Measurements from ENCODE around the gene CXCL16. TPM values are rescaled to one million over a fixed set of nuclear protein-coding genes. Genes with fewer than 3 reads are reported as not detected.
A peak's percentile ranks its signal among the peaks of the same experiment; 100 is the strongest.

CXCL16 gene
- total RNA-seq, 1 experiment from 2014 or later, result 4.5 TPM

DNA sequence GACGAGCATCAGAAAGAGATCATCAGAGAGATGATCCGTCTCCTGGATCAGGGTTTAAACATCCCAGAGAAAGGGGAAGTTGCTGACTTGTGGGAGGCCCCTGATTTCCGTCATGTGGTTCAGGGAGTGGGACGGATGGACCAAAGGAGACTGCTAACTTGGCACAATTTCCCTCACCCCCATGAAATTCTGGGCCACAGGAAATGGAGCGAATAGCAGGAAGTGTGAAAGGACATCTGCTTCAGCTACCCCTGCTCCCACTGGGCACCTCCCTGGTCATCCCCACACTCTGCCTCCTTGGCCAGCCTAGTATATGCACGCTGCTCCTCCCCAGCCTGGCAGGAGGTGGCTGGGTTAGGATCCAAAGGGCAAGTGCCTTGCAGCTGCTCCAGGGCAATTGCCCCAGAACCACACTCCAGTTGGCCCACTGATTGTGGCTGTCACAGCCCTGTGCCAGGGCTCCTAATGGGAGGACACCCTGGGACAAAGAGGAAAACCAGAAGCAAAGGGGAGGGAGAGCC, 28.0 kb downstream of the CXCL16 start:
- WGBS (ENCODE audit: extremely low coverage, insufficient read length, low lambda C conversion rate), result no CpG with 5 or more reads among the region's 6 CpGs

More for the DNA sequence above, 28.0 kb downstream of the CXCL16 start:
- no peak overlapping the region for H3K27ac ChIP-seq (ENCODE audit: insufficient read length, low read depth, low read length)
- no peak overlapping the region for H3K18ac ChIP-seq (ENCODE audit: insufficient read length, low read depth, low read length)
- no peaks in the 10 kb centered on the region for H3K9me3 ChIP-seq (ENCODE audit: control insufficient read depth, low read depth, low read length)
- Mint-ChIP-seq H3K27ac (no peak overlapping the region), H3K36me3 (ENCODE audit: insufficient read depth in 1 of 3, low read depth in 3 of 3) (peaks cover 11 to 17% (median 15%) of the 10 kb centered on the region in 3 experiments; a peak in 6 of 7 replicates), H3K27me3 (ENCODE audit: low read depth) (peaks cover 6% of the 10 kb centered on the region), H3K9me3 (peaks cover 0 to 4% of the 10 kb centered on the region in 2 experiments; a peak in 3 of 5 replicates), H3K4me1 (peaks cover 13 to 21% of the 10 kb centered on the region in 2 experiments), H3K4me3 (peak overlapping the region; percentile 80 to 81)
- no peaks in the 10 kb centered on the region for H3K4me1 ChIP-seq (ENCODE audit: insufficient read depth, low read length)
- no peaks in the 10 kb centered on the region; the same call in 1 of the 2 replicates for H3K79me2 ChIP-seq (ENCODE audit: insufficient read depth, low read length)
- H3K27me3 ChIP-seq (ENCODE audit: insufficient read depth, low read length), result no peaks in the 10 kb centered on the region
- H2BK15ac ChIP-seq (ENCODE audit: low read depth, low read length), result no peak overlapping the region
- no peak overlapping the region for H2BK120ac ChIP-seq (ENCODE audit: low read depth, low read length, poor library complexity, severe bottlenecking)
- H4K5ac ChIP-seq (ENCODE audit: insufficient read length, low read depth, low read length), result no peak overlapping the region
- no peak overlapping the region for H4K91ac ChIP-seq (ENCODE audit: insufficient read length, low read depth, low read length)
- H3K79me1 ChIP-seq (ENCODE audit: insufficient read depth, low read depth, low read length, poor library complexity, severe bottlenecking), result no peaks in the 10 kb centered on the region
- no peak overlapping the region for H3K14ac ChIP-seq (ENCODE audit: insufficient read depth, low read length)
- no peak overlapping the region for H4K8ac ChIP-seq (replicated peaks; ENCODE audit: insufficient read length, low read depth, low read length)
- H3K23ac ChIP-seq (ENCODE audit: insufficient read length, low read depth, low read length), result no peak overlapping the region
- DNase-seq, result no peak
- no peak overlapping the region for H2AK5ac ChIP-seq (ENCODE audit: insufficient read length, low read length)
- no peak overlapping the region for H2AFZ ChIP-seq (ENCODE audit: low read length)
- H4K20me1 ChIP-seq (ENCODE audit: control insufficient read depth, insufficient read depth, insufficient read length), result no peaks in the 10 kb centered on the region
- no peak overlapping the region for H2BK20ac ChIP-seq (ENCODE audit: low read depth, low read length, poor library complexity, severe bottlenecking)
- no peak overlapping the region for H2BK12ac ChIP-seq (ENCODE audit: insufficient read length, low read depth, low read length)
- no peak overlapping the region for H3T11ph ChIP-seq (ENCODE audit: low read length)
- no peak overlapping the region for H3K9ac ChIP-seq (ENCODE audit: extremely low read depth, insufficient read length, low read length)
- H3K4me2 ChIP-seq (ENCODE audit: insufficient read depth, insufficient read length, low read length), result peak overlapping the region; percentile 65
- peaks cover 12% of the 10 kb centered on the region for H3K23me2 ChIP-seq (ENCODE audit: insufficient read length, low read depth, low read length, poor library complexity, severe bottlenecking)
- H2BK5ac ChIP-seq (ENCODE audit: insufficient read length, low read length), result no peak overlapping the region
- H3K4ac ChIP-seq (ENCODE audit: low read depth, low read length), result no peak overlapping the region
- H3K56ac ChIP-seq (ENCODE audit: insufficient read length, low read depth, low read length), result no peak overlapping the region
- TF ChIP-seq, protein P1, sequence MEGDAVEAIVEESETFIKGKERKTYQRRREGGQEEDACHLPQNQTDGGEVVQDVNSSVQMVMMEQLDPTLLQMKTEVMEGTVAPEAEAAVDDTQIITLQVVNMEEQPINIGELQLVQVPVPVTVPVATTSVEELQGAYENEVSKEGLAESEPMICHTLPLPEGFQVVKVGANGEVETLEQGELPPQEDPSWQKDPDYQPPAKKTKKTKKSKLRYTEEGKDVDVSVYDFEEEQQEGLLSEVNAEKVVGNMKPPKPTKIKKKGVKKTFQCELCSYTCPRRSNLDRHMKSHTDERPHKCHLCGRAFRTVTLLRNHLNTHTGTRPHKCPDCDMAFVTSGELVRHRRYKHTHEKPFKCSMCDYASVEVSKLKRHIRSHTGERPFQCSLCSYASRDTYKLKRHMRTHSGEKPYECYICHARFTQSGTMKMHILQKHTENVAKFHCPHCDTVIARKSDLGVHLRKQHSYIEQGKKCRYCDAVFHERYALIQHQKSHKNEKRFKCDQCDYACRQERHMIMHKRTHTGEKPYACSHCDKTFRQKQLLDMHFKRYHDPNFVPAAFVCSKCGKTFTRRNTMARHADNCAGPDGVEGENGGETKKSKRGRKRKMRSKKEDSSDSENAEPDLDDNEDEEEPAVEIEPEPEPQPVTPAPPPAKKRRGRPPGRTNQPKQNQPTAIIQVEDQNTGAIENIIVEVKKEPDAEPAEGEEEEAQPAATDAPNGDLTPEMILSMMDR (conservative IDR thresholded peaks at IDR 0.05), result no peak

Measured in H9 (cell line).